HT1080 (cell line): Measurements from ENCODE around the gene TRIB2. TPM values are rescaled to one million over a fixed set of nuclear protein-coding genes. Genes with fewer than 3 reads are reported as not detected.
A peak's percentile ranks its signal among the peaks of the same experiment; 100 is the strongest.

Experiments used
- DNase-seq: peaks from one replicate; pipeline ENCODE4 v3.0.0-alpha.2; 2015; ENCODE audit warnings: low read depth
- total RNA-seq: library from RNA; depleted of rRNA; stranded (reverse); fragments of >200 nt; shearing (Covaris generic); gene quantifications from 2 replicates; pipeline ENCODE4 v1.2.3, GENCODE V29; 2014

TRIB2 gene
- total RNA-seq, 1 experiment from 2014 or later = 15.1 TPM

- no peak for DNase-seq
These were observed 24.6 kb downstream of the TRIB2 start for GRCh38 chr2:12741380-12741779.

- DNase-seq = no peak
These were observed 26.2 kb downstream of the TRIB2 start for GRCh38 chr2:12742891-12743290.

DNA sequence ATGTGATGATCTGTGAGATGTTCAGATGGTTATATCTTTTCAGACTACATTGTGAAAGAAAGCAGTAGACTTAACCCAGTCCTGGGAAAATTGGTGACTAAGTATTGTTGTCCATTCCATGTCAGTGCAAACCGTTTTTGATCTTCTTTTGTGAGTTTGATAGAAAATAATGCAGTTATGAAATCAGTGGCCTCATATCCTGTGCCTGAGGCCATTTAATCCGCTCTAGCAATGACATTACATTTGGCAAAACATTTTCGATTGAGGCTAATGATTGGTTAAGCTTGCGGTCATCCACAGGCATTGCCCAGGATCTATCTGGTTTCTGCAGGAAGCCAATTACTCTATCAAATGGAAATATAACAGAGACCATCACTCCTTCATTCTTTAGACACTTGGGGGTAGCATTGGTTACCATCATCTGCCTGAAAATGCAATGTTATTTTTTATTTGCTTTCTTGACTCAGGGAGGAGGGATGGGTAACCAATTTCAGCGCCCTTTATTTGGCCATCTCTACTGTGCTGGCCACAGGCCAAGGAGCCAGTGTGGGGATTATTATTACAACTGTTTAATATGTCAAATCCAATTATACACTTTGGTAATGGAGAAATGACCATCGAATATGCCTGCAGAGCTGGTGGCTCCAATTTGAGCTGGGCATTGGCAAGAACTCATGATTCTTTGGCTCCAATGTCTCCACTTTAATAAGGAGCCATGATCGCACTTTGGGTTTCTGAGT, 33.6 kb downstream of the TRIB2 start:
- no peak for DNase-seq

GRCh38 chr2:12754643-12755042, 37.9 kb downstream of the TRIB2 start:
- DNase-seq = no peak

GRCh38 chr2:12755384-12755783, 38.6 kb downstream of the TRIB2 start:
- DNase-seq = no peak

DNA sequence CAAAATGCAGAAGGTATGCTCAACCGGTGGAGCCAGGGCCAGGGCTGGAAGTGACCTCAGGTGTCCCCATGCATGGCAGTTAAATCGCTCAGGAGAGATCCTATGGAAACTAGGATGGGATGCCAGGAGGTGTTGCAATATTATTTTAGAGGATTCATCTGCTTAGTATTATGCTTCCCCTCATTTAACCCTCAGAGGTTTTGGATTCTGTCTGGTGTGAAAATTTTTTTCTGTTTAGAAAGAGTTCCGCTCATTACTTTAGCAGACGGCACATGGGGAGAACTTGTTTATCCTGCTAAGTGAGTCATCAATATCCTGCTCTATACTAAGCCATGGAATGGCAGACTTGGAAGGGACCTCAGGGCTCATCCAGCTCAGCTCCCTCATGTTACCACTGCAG, 42.5 kb downstream of the TRIB2 start:
- peak; percentile 64 for DNase-seq

GRCh38 chr2:12761104-12761503, 44.4 kb downstream of the TRIB2 start:
- no peak for DNase-seq

- DNase-seq = no peak
These were observed 45.6 kb downstream of the TRIB2 start for GRCh38 chr2:12762337-12762736.

GRCh38 chr2:12762976-12763375, 46.2 kb downstream of the TRIB2 start:
- no peak for DNase-seq

- no peak for DNase-seq
These were observed 46.8 kb downstream of the TRIB2 start for GRCh38 chr2:12763486-12763885.

DNA sequence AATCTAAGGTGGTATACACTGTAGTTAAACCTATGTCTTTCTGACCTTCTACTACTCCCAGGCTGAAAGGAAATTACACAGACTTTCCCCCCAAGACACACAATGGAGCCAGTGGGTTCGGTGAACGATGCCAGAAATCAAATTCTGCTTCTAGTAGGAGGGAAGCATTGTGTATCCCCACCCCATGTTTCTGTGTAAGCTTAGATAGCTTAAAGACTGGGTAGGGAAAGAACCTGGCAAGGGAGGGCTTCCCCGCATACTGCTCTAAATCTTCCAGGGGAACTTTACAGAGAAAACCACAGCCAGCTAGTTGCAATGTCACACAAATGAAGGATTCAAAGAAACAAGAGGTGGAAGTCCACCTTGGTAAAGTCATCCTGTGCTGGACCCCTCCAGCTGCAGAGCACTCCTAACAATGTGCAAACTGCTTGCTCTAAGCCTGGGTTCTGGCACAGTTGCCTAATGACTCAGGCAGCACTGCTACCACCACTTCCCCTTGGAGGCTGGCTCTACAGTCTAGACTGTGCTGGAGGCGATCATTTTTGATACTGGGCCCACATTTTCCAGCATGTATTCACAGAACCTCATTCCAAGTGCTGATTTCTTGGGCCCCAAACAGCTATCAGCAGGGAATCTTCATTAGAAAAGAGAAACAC, 47.5 kb downstream of the TRIB2 start:
- peak; percentile 44 for DNase-seq

GRCh38 chr2:12764849-12765605, 48.3 kb downstream of the TRIB2 start:
- DNase-seq = no peak

- no peak for DNase-seq
These were observed 49.7 kb downstream of the TRIB2 start for GRCh38 chr2:12766421-12766879.

- no peak for DNase-seq
These were observed 50.8 kb downstream of the TRIB2 start for GRCh38 chr2:12767541-12767940.

DNA sequence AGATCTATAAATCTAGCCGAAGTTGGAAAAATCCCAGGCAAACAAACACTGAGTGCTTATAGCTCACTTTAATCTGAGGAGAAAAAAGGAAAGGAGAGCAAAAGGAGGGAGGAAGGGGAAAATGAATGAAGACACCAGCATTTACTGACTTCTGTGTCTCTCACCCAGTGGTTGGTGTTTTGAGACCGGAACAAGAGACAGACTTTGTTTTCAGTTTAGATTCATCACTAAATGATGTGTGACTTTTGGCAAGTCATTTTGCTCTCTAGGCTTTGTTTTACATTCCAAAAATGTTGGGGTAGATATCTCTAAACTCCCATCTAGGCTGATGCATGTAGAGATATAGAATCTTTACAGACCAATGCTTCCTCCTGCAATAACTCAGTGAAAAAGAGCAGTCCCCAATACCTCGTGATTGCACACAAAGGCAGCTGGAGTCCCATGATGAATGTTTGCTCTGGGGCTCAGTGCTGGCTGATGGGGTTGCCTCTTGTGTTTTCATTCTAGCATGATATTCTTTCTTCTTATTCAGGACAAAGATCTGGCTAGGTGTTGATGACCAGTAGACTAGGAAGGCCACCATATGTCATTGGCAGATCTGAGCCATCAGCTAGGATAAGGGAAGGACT, 51.4 kb downstream of the TRIB2 start:
- DNase-seq = no peak

GRCh38 chr2:12769492-12770105, 52.9 kb downstream of the TRIB2 start:
- DNase-seq = no peak

DNA sequence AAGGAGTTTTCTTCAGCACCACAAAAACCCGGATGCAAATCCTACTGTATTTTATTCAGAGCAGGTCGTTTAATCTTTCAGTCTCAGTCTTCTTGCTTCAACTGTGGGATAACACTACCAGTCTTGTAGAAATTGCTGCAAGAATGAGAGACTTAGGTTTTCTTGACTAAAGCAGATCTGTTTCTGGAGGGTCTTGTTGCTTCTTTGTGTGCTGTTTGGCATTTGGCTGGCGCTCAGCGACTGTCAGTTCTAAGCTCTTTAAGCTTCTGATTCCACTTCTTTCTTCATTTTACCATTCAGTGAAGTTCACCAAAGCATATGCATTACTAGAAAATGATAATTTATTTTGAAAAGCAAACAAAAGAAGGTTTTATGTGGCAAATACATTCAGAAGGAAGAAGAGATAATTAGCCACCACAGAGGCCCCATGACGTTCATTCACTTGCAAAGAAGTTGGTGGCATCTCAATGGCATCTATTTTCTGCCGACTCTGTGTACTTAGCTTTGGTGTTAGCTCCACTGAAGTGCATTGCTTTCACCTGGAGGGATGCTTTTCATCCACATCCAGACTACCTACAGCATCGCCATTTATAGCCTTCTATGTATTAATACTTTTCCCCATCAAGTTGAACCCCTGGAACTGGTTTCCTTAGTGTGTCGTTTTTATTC, 53.7 kb downstream of the TRIB2 start:
- DNase-seq = no peak

- no peak for DNase-seq
These were observed 54.4 kb downstream of the TRIB2 start for GRCh38 chr2:12771154-12771553.

GRCh38 chr2:12773586-12774394, 57.1 kb downstream of the TRIB2 start:
- no peak for DNase-seq

DNA sequence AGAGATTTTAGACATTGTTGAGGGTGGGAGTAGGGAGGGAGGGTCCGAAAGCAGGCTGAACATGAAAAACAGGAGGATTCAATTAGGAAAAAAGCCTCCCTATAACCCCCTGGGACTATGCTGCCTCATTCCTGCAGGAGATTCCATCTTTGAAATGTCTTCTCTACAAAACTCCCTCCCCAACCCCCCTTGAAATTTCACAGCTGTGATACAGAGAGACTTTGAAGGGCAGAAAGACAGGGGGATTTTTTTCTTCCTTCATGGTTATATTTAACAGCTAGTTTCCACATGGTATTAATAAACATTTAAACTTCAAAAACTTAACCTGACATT, 57.6 kb downstream of the TRIB2 start:
- DNase-seq = no peak
